Kidney (tissue), 14 donors: ENCODE results near the gene CTDSP2. TPM values are rescaled to one million over a fixed set of nuclear protein-coding genes. Genes with fewer than 3 reads are reported as not detected.
"Not testable (repeated sequence)": the region's sequence is repeated elsewhere in the genome, so short reads cannot be mapped to it uniquely, and the experiment has no call there.

Experiments
- DNase-seq, 5 donors: peaks; one replicate each; pipeline ENCODE4 v3.0.0-alpha.2; 2013 to 2020
- FAIRE-seq: peaks from 2 replicates; lab custom pipeline; 2012; peaks lifted over from hg19 to GRCh38; lab: Jason Lieb, UNC
- H3K27ac ChIP-seq, 2 donors: one replicate each; pipeline ENCODE4 v1.7.0; 2013; ENCODE audit warnings: low read depth in 2 of 2, low read length in 2 of 2, inconsistent platforms in 1 of 2
- H3K27me3 ChIP-seq: one replicate; pipeline ENCODE4 v1.7.1; 2013; ENCODE audit warnings: low read length, inconsistent platforms; ENCODE audit not compliant: control insufficient read depth, insufficient read depth
- H3K36me3 ChIP-seq, 3 donors: one replicate each; pipeline versions ENCODE4 v1.7.0 to v1.7.1; 2013; ENCODE audit warnings: low read length in 3 of 3, control low read depth in 1 of 3, inconsistent platforms in 1 of 3; ENCODE audit not compliant: insufficient read depth in 3 of 3, control insufficient read depth in 2 of 3
- H3K4me1 ChIP-seq, 3 donors: one replicate each; pipeline versions ENCODE4 v1.7.0 to v1.7.1; 2013; ENCODE audit warnings: low read length in 3 of 3, inconsistent platforms in 1 of 3, low read depth in 1 of 3; ENCODE audit not compliant: control insufficient read depth in 2 of 3, insufficient read depth in 2 of 3
- H3K4me3 ChIP-seq, 3 donors: one replicate each; pipeline versions ENCODE4 v1.7.0 to v1.8.1; 2013; ENCODE audit warnings: low read length in 3 of 3, control low read depth in 1 of 3, inconsistent platforms in 1 of 3
- H3K9ac ChIP-seq, 3 donors: one replicate each; pipeline versions ENCODE4 v1.7.0 to v1.7.1; 2013; ENCODE audit warnings: low read length in 3 of 3, control low read depth in 1 of 3, inconsistent platforms in 1 of 3
- H3K9me3 ChIP-seq, 3 donors: one replicate each; pipeline versions ENCODE4 v1.7.0 to v1.7.1; 2013; ENCODE audit warnings: low read length in 3 of 3, control low read depth in 1 of 3, inconsistent platforms in 1 of 3; ENCODE audit not compliant: control insufficient read depth in 2 of 3, insufficient read depth in 1 of 3
- CTCF ChIP-seq: IDR thresholded peaks from 3 replicates; pipeline ENCODE4 v1.5.1; 2012; ENCODE audit warnings: mild to moderate bottlenecking, moderate library complexity, borderline replicate concordance; ENCODE audit not compliant: insufficient read depth; ENCODE audit errors: extremely low read depth
- intact Hi-C: fragments of 100-400 bp; cut with DNase I; formaldehyde crosslinking; loops from one replicate; pipeline ENCODE4 v1.11.1; 2022
- polyA plus RNA-seq: library from polyadenylated mRNA; stranded (reverse); fragments of 350-450 nt; fragmentation: Illumina TruSeq; extraction: RNeasy Lipid Tissue Mini Kit (QIAGEN cat#74804); gene quantifications from one replicate; pipeline ENCODE4 v1.2.3, GENCODE V29; 2014; ENCODE audit warnings: low read depth, low replicate concordance; ENCODE audit not compliant: insufficient read depth
- total RNA-seq: library from RNA; stranded (reverse); fragmentation: NEBNext Ultra II Directional; extraction: Animal tissue kit (Norgen Biotek cat#: 25700); gene quantifications from one replicate; pipeline ENCODE4 v1.2.1, GENCODE V29; 2021
- donor health status: control.
- donor health status: control.
- donor health status: control.
- donor health status: control.
- donor health status: control.
- donor health status: DM: yes; HTN: yes; CAD: no.
- donor health status: Normal renal cell carcinoma (clear cell type).

The CTDSP2 gene
- total and polyA plus RNA-seq, 2 donors from 2014 or later, result 46.0 to 198 TPM

GRCh38 chr12:57822392-57823130 is 24.0 kb downstream of the CTDSP2 start:
- H3K27ac ChIP-seq, result no peak overlapping the region
- H3K4me3 ChIP-seq, result no peak overlapping the region
- H3K9me3 ChIP-seq, result no peaks in the 10 kb centered on the region
- intact Hi-C loops, result no loop called here
- FAIRE-seq (no peak), DNase-seq (no peak)
- H3K36me3 ChIP-seq, result peaks cover 30 to 70% (median 54%) of the 10 kb centered on the region in 3 donors
- no peak for TF ChIP-seq CTCF
- H3K9ac ChIP-seq, result no peak overlapping the region
- no peaks in the 10 kb centered on the region for H3K27me3 ChIP-seq
- H3K4me1 ChIP-seq, result peaks cover 0 to 8% (median 3%) of the 10 kb centered on the region in 3 donors

GRCh38 chr12:57821474-57822214 is 24.9 kb downstream of the CTDSP2 start:
- no peak for FAIRE-seq
- Histone ChIP-seq H3K9ac (no peak overlapping the region), H3K4me1 (peaks cover 0 to 12% (median 6%) of the 10 kb centered on the region in 3 donors), H3K4me3 (no peak overlapping the region), H3K9me3 (no peaks in the 10 kb centered on the region), H3K27me3 (no peaks in the 10 kb centered on the region), H3K27ac (no peak overlapping the region), H3K36me3 (peaks cover 21 to 61% (median 45%) of the 10 kb centered on the region in 3 donors)
- DNase-seq, result no peak
- no peak for TF ChIP-seq CTCF
- intact Hi-C loops, result no loop called here

- peaks cover 0 to 14% (median 11%) of the 10 kb centered on the region in 3 donors for H3K4me1 ChIP-seq
- peaks cover 17 to 54% (median 39%) of the 10 kb centered on the region in 3 donors for H3K36me3 ChIP-seq
- intact Hi-C loops, DNase-seq, H3K27ac ChIP-seq, H3K27me3 ChIP-seq, H3K9ac ChIP-seq, H3K9me3 ChIP-seq, H3K4me3 ChIP-seq, FAIRE-seq: not testable (repeated sequence)
These were observed 25.5 kb downstream of the CTDSP2 start for GRCh38 chr12:57821015-57821414.

GRCh38 chr12:57820119-57820518 is 26.4 kb downstream of the CTDSP2 start:
- H3K27me3 ChIP-seq, H3K4me3 ChIP-seq, intact Hi-C loops, H3K27ac ChIP-seq, FAIRE-seq, DNase-seq, H3K9ac ChIP-seq, H3K9me3 ChIP-seq: not testable (repeated sequence)
- Histone ChIP-seq H3K4me1 (peaks cover 0 to 22% (median 16%) of the 10 kb centered on the region in 3 donors), H3K36me3 (peaks cover 12 to 47% (median 34%) of the 10 kb centered on the region in 3 donors)

GRCh38 chr12:57817990-57818331 is 28.6 kb downstream of the CTDSP2 start:
- H3K27me3 ChIP-seq, intact Hi-C loops, H3K9ac ChIP-seq, DNase-seq, FAIRE-seq, H3K27ac ChIP-seq, H3K4me3 ChIP-seq, H3K9me3 ChIP-seq: not testable (repeated sequence)
- Histone ChIP-seq H3K36me3 (peaks cover 4 to 25% (median 12%) of the 10 kb centered on the region in 3 donors), H3K4me1 (peaks cover 0 to 17% (median 16%) of the 10 kb centered on the region in 3 donors)
